NCI-H748 treated with DMSO at 0.1 percent for 48 hours (cell line): Measurements from ENCODE around the gene SYK.
A peak's percentile ranks its signal among the peaks of the same experiment; 100 is the strongest.
"Not testable (repeated sequence)": the region's sequence is repeated elsewhere in the genome, so short reads cannot be mapped to it uniquely, and the experiment has no call there.

Experiments used
- DNase-seq: peaks from one replicate; lab custom pipeline; 2025; lab: John Stamatoyannopoulos, UW

Gene SYK

DNA sequence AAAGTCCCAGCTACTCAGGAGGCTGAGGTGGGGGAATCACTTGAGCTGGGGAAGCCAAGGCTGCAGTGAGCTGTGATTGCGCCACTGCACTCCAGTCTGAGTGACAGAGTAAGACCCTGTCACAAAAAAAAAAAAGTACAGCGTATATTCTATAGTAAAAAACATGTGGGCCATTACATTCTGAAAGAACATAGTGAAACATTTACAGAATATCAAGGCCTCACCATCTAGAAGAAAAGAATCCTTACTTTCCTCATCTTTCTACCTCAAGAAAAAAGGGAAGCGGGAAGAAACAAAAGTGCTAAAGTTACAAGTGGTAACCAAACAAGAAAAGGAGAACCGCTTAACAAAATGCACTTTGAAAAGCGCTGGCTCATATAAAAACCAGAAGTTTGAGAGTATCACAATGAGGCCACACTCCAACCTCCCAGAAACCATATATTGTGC lies 5.7 kb upstream of the SYK start:
- no peak for DNase-seq

DNA sequence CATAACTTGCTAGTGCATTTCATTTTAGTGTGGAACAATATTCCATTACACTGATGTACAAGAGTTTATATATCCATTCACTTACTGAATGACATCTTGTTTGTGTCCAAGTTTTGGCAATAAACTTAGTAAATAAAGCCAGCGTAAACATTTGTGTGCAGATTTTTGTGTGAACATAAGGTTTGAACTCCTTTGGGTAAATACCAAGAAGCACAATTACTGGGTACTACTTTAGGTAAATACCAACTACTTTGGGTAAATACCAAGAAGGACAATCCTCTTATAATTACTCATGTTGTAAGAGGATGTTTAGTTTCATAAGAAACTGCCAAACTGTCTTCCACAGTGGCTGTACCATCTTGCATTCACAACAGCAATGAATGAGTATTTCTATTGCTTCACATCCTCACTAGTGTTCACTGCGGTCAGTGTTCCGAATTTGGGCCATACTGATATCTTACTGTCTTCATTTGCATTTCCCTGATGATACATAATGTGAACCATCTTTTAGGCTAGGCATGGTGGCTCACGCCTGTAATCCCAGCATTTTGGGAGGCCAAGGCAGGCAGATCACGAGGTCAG lies 2.3 kb upstream of the SYK start:
- no peak for DNase-seq

DNA sequence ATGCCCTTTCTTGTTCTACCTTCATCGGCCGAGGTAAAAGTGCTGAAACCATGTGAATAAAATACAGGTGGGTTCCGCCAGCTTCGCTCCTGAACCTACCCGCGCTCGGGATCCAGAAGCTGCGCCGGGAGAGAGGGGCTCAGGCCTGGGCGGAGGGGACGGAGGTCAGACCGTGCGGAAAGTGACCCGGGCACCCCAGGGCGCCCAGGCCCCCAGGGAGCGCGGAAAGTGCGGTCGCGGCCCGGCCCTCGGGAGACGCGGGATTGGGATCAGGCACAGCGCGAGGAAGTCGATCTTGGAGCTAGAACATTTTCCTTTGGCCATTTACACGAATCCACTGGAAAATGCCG lies 329 bp downstream of the SYK start:
- no peak for DNase-seq

DNA sequence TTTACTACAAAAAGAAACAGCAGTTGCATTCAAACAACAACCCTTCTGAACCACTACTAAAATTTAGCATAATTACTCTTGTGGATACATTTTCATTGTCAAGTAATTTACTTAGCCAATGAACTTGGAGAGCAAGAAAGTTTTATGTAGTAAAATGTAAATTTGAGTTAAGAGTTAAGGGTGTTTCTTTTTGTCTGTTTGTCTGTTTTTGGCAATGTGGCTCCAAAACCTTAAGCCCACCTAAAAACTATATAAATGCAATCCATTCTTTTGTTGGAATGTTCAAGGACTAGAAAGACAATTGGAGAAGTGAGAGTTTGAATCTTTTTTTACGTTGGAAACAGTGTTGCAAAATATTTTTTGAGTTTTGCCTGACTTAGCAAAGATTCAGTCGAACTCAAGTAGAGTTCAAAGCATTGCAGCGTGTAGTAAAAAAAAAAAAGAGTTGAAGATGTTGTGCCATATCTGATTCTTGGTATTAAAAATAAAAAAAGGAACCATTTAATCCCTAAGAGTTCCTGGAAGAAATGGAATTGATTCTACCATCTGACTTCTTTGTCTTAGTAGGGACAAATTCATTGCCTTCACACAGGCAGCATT lies 867 bp downstream of the SYK start:
- no peak for DNase-seq

DNA sequence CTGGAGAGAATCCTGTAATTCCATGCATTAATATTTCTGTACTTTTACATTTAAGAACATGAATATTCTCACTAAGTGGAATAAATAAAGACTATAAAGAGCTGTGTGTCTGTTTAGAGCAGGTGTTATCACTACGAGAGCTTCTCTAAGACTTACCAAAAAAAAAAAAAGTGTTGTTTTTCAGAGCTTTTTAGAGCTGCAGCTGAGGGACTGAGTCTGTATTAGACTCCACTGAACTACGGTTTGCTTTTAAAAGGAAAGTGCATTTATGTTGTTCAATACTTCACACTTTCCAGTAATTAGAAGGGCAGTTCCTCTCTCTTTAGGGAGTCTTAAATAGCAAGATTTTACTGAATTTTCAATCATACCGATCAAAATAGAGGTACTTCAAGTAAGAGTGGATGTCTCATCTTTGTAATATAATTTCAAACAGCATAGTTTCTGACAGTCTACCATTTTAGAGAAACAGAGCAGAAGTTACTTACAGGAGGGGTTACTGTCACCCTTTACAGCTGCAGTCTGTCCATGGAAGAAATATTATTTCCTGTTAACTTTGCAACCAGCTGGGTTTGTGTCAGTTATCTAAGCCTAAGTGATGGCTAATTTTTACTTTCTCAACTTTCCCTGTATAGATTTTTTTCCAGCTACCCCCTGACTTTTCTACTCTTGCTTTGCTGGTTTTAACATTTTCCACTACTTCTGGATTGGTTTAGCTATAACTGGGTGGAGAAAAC lies 2.4 kb downstream of the SYK start:
- DNase-seq, result peak; percentile 34

DNA sequence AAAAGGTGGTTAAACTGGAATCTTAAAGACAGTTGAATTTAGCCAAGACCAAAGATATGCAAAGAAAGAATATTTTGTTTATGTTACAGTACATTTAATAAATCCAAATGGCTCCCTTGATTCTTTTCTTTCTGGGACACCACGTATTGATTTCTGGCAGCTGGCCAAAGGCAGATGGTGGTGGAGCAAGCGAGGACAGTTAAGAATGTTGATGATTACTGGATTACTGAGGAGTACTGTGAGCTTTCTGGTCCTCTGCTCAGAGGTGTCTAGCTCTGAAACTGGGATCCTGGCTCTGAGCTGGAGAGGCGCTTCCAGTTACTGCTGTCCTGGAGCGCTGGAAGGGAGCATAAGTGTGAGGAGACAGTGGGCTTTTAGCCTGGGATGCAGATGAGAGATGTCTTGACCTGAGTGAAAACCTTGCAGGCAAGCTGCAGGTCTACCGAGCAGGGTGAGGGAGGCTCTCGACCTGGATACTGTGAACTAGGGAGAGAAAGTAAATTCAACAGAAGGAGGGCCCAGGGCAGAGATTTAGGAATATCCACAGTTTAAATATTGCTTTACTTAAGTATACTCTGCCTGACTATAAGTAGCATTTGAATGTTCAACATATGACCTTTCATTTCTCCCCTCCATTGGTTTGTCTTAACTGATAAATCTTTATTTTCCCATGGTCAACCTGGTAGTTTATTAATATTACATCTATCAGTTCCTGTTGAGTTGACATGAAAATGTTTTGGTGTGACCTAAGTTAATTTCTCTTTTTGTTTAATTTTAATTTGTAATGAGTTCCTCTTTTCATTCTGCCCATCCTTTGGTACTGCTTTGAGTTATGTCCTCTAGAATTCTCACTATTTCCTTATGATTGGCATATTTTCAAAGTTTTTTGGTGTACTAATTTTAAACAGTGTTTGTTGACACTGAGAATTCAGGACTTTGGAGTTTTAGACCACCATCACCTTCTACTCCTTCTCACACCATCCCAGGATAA lies 3.7 kb downstream of the SYK start:
- DNase-seq, result peak; percentile 51

DNA sequence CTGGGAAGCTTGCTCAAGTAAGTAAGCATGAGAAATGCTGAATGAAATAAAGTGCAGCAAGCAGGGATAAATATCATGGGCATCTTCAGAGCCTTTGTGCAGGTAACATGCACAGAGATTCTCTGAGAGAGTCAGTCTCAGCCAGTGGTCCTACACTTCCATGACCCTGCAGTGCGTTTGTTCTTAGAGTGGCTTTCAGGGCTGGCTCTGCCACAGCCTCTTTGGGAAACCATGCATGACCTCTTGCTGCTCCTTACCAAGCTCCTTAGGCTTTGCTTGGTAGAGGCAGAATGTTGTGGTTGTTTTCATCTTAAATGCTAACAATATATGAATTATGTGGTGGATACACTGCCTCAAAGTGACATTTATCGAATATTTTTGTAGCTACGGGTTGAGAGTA lies 5.4 kb downstream of the SYK start:
- no peak for DNase-seq

DNA sequence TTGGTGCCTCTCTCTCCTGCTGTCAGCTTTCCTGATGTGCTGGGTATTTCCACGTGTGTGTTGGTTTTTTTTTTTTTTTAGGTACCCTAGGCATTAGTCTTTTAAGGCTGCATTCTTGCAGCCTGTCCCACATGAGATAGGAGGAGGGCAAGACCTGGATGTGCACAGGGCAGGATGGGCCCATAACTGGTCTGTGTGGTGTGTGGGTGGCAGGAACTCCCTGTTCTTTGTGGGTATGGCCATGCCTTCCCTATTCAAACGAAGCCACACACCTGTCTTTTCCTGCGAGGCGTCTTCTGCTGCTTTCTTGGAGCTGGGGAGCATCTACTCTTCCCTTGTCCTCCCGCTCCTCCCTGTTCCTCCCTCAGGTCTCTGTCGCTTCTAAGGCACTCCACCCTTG lies 6.8 kb downstream of the SYK start:
- no peak for DNase-seq

DNA sequence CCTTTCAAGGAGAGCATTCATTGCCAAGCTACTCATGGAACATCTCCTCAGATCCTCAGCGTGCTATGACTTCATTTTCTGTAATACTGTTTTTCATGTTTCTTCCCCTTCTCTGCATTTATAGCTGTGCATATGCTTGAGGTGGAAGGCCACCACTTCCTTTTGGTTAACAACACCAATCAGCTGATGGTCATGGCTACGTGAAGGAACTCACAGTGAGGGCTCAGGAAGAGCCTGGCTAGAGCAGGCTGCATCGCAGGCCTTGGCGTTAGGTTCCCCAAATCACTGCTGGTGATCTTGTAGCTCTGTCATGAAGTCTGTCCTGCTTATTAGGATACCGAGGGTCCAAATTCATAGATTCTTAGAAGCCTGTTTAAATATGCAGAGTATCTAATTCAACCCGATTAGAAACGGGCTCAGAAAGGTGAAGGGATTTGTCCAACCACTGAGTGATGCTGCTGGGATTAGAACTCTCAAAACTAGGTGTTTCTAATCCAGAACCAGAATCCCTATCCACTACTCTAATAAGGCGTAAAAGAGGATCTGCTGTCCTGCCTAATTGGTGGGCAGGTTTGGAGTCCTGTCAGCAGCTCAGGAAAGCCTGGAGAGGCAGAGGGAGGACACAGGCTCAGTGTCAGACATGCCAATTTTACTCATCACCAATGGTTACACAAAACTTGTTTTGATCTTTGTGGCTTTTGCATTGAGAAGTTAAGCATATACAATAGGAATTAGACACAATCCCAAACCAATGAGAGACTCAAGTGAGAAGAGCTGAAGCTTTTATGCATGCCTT lies 7.5 kb downstream of the SYK start:
- no peak for DNase-seq

DNA sequence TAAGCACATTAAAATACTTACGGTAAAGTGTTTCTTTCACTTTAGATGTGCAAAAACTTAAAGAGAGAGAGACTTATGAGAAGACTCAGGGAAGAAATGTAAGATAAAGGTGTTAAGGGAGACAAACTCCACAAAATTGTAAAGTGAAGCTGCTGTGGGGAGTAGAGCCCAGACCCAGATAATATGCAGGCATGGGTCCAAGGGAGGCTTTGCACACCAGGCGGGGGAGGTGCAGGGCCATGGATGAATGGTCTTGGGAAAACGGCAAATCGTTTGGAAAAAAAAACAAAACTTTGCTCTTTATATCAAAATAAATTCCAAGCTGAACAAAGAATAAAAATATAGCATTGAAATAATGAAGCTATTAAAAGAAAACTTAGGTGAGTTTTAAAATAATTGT lies 9.1 kb downstream of the SYK start:
- DNase-seq, result no peak

DNA sequence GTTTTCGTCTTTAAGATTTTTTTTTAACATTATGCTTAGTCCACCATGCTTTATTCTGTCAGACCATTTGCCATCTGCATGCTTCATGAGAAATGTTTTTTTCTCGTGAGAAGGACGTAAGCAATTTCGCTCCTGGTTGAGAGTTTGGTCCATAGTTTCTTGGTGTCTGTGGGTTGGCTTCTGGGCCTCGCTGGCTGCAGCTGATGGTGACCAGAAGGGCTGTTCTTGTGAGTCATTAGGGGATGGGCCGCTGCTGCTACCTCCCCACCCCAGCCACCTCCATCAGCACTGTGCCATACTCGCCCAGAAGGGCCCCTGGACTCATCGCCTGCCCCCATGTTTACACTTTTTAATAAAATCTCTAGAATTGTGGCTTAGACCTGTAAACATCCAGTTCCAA lies 11.4 kb downstream of the SYK start:
- DNase-seq, result no peak

DNA sequence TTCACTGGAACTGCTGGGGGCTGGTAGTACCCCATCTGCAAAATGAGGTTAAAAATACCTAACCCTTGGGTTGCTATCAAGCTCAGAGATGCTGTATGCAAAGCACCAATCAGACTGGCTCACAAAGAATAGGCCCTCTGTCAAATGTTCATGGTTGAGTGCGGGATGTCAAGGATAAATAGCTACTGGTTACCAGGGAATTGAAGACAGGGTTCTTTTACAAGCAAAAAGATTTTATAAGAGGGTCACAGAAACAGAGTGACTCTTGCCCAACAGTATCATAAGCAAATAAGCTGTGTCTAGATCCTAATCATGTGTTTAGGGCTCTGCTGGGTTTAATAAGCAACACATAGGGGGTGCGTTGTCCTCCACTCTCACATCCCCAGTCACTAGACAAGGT lies 11.9 kb downstream of the SYK start:
- no peak for DNase-seq

DNA sequence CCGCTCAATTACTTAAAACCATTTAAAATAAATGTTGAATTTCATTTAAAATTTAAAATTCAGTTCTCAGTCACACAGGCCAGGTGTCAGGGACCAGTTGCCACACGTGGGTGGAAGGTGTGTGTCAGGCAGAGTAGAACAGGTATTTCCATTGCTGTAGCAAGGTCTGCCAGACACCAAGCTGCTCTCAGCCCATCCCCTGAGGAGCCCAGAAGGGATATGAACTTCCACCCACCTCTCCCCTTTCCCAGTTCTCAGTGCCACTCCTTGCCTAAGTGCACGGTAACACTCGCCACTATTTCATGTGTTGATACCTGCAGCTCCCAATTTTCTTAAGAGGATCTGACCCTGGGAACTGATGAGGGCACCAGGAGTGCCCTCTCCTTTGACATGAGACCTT lies 12.7 kb downstream of the SYK start:
- no peak for DNase-seq

DNA sequence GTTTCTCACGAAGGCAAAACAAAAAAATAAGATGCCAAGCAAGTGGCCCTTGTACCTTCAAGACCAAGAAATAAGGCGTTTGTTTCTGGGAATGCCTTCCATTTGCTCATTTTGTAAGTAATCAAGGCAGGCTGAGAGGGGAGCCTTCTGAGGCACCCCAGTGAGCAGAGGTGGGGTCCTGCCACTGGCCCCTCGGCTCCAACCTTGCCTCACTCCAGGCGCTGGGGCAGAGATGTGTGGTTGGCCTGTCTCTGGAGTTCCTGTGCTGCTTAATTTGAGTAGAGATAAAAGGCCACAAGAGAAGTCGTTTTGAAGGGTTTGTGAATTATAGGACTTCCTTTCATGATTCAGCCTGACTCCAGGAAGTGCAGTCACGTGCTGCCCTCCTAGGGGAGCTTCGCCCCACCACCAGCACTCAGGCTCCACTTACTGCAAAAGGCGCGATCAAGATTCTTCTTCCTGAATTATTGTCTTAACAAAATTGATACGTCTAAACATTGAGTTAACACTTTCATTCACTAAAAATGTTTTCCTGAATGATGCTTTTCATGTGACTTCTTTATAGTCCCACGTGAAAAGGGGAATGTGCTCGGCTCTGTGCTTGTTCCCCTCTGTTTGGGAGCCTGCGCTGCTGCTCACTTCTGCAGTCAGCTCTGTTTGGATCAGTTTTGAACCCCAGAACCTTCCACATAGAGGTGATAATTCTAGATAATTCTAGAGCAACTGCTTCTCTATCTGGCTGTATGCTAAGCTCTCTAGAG lies 13.7 kb downstream of the SYK start:
- DNase-seq, result no peak

DNA sequence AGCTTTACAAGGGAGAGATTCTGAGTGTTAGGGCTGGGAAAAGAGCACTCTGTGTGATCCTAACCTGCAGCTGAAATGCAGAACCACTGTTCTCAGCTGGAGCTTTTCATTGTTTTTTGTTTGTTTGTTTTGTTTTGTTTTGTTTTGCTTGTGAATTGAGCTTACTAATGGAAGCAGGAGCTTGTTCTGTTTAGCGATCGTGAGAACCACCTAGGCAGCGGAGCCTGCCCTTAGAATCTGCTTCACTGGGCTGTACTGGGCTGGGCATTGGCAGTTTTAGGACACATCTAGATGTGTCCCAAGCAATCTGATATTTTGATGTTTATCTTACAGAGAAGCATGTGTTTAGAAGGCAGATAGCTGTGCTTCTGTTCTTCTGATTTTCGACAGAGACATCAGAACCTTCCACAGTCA lies 14.3 kb downstream of the SYK start:
- no peak for DNase-seq

DNA sequence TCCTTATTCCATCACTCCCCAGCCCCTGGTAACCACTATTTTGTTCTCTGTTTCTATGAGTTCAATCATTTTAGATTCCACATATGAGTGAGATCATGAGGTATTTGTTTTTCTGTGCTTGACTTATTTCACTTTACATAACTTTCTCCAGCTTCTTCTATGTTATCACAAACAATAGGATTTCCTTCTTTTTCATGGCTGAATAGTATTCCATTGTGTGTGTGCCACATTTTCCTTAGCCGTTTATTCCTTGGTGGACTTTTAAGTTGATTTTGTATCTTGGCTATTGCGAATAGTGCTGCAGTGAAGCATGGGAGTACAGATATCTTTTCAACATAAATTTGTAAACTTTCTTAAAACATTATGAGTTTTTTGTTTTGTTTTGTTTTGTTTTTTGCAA lies 15.1 kb downstream of the SYK start:
- no peak for DNase-seq

DNA sequence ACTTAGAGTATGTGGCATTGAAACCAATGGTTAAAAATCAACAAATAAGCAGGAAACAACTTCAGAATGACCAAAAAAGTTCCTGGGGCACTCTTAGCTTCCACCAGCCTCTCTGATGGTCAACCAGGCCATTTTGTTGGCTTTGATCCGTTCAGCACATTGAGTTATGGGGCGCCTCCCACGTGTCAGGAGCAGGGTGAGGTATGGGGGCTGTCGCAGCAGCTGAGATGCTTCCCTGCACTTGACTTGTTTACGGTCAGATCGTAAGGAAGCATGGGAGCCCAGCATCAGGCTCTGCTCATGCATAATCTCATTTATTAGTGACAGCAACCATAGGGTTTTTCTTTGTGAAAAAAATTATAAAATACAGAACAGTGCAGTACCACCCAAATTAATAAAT lies 16.7 kb downstream of the SYK start:
- DNase-seq, result no peak

DNA sequence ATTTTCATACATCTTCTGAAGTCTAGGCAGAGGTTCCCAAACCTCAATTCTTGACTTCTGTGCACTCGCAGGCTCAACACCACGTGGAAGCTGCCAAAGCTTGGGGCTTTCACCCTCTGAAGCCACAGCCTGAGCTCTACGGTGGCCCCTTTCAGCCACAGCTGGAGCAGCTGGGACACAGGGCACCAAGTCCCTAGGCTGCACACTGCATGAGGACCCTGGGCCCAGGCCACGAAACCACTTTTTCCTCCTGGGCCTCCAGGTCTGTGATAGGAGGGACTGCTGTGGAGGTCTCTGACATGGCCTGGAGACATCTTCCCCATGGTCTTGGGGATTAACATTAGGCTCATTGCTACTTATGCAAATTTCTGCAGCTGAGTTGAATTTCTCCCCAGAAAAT lies 18.8 kb downstream of the SYK start:
- not testable (repeated sequence) for DNase-seq

DNA sequence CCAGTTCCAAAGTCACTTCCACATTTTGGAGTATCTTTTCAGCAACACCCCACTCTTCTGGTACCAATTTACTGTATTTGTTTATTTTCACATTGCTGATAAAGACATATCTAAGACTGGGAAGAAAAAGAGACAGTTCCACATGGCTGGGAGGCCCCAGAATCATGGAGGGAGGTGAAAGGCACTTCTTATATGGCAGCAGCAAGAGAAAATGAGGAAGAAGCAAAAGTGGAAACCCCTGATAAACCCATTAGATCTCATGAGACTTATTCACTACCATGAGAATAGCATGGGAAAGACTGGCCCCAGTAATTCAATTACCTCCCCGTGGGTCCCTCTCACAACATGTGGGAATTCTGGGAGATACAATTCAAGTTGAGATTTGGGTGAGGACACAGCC lies 19.6 kb downstream of the SYK start:
- DNase-seq, result not testable (repeated sequence)

DNA sequence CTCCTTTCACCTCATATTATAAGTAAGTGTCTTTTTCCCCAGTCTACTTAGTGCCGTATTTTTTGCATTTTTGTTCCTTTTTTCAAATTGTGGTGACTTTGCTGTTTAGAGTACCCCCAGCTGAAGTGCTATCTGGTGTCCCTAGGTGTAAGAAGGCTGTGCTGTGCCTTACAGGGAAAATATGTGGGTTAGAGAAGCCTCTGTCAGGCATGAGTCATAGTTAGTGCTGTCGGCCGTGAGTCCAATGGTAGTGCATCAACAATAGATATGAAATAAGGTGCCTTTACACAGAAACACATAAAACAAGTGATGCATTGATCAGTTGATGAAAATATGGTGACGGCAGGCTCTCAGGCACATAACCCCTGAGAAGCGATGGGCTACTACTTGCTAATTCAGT lies 20.1 kb downstream of the SYK start:
- no peak for DNase-seq

DNA sequence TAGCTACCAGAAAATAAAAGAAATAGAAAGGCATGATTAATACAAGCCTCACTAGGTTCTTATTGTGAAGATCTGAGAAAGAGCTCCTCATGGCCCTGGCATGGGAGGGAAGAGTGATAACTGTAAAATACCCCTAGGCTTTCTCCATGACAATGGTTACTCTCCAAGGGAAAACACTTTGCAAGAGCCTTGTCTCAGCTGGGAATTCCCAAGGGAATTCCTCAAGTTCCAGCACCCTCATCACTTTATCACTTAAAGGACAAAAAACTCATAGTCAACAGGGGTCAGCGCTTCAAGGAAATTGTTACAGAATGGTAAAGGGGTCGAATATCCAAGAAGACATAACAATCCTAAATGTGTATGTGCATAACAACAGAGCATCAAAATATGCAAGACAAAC lies 21.2 kb downstream of the SYK start:
- DNase-seq, result no peak
